MM.1S (cell line): ENCODE results near the gene CHCHD3.

Experiments
- DNase-seq: peaks from one replicate; pipeline ENCODE4 v3.0.0-alpha.2; 2015
- H2AFZ ChIP-seq: fragments of 300-600 bp; sonication (generic); 2 replicates; pipeline ENCODE4 v1.6.0; 2016; ENCODE audit warnings: antibody characterized with exemption, low read length
- H3F3A ChIP-seq: fragments of 300-600 bp; sonication (generic); 2 replicates; pipeline ENCODE4 v1.6.1; 2016; ENCODE audit warnings: mild to moderate bottlenecking, antibody characterized with exemption, low read length, moderate library complexity, mixed read lengths; ENCODE audit not compliant: insufficient read depth
- H3K27ac ChIP-seq: fragments of 300-600 bp; sonication (generic); 2 replicates; pipeline ENCODE4 v1.5.1; 2016; ENCODE audit warnings: mild to moderate bottlenecking, low read length
- H3K27me3 ChIP-seq: fragments of 300-600 bp; sonication (generic); replicated peaks from 2 replicates; pipeline ENCODE4 v1.6.0; 2016; ENCODE audit warnings: low read length; ENCODE audit not compliant: insufficient read depth
- H3K36me3 ChIP-seq: fragments of 300-600 bp; sonication (generic); replicated peaks from 2 replicates; pipeline ENCODE4 v1.6.1; 2016; ENCODE audit warnings: mild to moderate bottlenecking, low read length, mixed read lengths; ENCODE audit not compliant: insufficient read depth
- H3K4me1 ChIP-seq: fragments of 300-600 bp; sonication (generic); 2 replicates; pipeline ENCODE4 v1.6.1; 2016; ENCODE audit warnings: low read length, mixed read lengths
- H3K4me2 ChIP-seq: fragments of 300-600 bp; sonication (generic); 2 replicates; pipeline ENCODE4 v1.6.0; 2016; ENCODE audit warnings: low read depth, low read length
- H3K4me3 ChIP-seq: fragments of 300-600 bp; sonication (generic); 2 replicates; pipeline ENCODE4 v1.5.1; 2016; ENCODE audit warnings: low read length, mixed read lengths
- H3K79me2 ChIP-seq: fragments of 300-600 bp; sonication (generic); 2 replicates; pipeline ENCODE4 v1.6.1; 2016; ENCODE audit warnings: mixed run types, low read length, mixed read lengths
- H3K9ac ChIP-seq: fragments of 300-600 bp; sonication (generic); 2 replicates; pipeline ENCODE4 v1.6.1; 2016; ENCODE audit warnings: low read length, mixed read lengths
- H3K9me2 ChIP-seq: fragments of 300-600 bp; sonication (generic); replicated peaks from 2 replicates; pipeline ENCODE4 v1.6.1; 2016; ENCODE audit warnings: mild to moderate bottlenecking, low read length, mixed read lengths; ENCODE audit not compliant: insufficient read depth
- H3K9me3 ChIP-seq: fragments of 300-600 bp; sonication (generic); replicated peaks from 2 replicates; pipeline ENCODE4 v1.6.1; 2016; ENCODE audit warnings: mild to moderate bottlenecking, low read length, mixed read lengths; ENCODE audit not compliant: insufficient read depth
- H4K20me1 ChIP-seq: fragments of 300-600 bp; sonication (generic); 2 replicates; pipeline ENCODE4 v1.6.1; 2016; ENCODE audit warnings: mild to moderate bottlenecking, low read length, moderate library complexity, mixed read lengths; ENCODE audit not compliant: insufficient read depth
- CTCF ChIP-seq: fragments of 300-600 bp; sonication (generic); IDR thresholded peaks from 2 replicates; pipeline ENCODE4 v1.5.1; 2016; ENCODE audit warnings: antibody characterized with exemption, low read length, mixed read lengths
- EZH2 ChIP-seq: fragments of 300-600 bp; sonication (generic); optimal IDR thresholded peaks from 2 replicates; pipeline ENCODE3; 2017; ENCODE audit warnings: low read depth, mild to moderate bottlenecking, antibody characterized with exemption, low read length, mixed read lengths
- EZH2phosphoT487 ChIP-seq: fragments of 300-600 bp; sonication (generic); IDR thresholded peaks from 2 replicates; pipeline ENCODE4 v1.6.1; 2018; ENCODE audit warnings: antibody characterized with exemption, low read length

The CHCHD3 gene

GRCh38 chr7:132757783-132758182 lies 324.1 kb downstream of the CHCHD3 start:
- no peak overlapping the region for H3K27ac ChIP-seq
- H3F3A ChIP-seq: no peaks in the 10 kb centered on the region
- no peak overlapping the region for H3K9ac ChIP-seq
- H3K9me2 ChIP-seq: no peaks in the 10 kb centered on the region
- no peaks in the 10 kb centered on the region for H3K36me3 ChIP-seq
- no peak overlapping the region for H3K4me2 ChIP-seq
- no peak for TF ChIP-seq EZH2phosphoT487
- TF ChIP-seq EZH2: no peak
- no peak for TF ChIP-seq CTCF
- H3K4me1 ChIP-seq: no peaks in the 10 kb centered on the region
- no peaks in the 10 kb centered on the region for H3K27me3 ChIP-seq
- DNase-seq: no peak
- H3K79me2 ChIP-seq: no peaks in the 10 kb centered on the region
- H4K20me1 ChIP-seq: no peaks in the 10 kb centered on the region
- no peaks in the 10 kb centered on the region for H3K9me3 ChIP-seq
- no peak overlapping the region for H3K4me3 ChIP-seq
- H2AFZ ChIP-seq: no peak overlapping the region

DNA sequence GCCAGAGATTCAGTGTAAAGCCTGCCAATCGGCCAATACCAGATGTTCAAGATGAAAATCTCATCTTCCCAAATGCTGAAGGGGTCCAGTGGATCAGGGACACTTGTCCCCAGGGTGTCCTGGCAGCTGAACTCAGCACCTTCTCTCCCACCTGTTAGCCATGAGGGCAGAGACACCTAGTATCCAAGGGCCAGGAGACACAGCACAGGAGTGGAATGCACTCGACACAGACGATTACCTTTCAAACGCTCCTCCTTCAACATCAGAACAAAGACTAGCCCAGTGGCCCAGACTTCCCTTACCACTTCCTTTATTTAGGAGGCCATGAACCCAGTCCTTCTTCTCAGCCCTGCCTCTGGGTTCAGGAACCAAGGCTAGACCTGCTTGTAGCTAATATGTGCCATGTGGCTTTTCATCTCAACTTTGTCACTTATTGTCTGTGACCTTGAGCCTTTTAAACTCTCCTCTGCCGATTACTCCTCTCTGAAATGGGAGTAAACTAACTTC lies 325.4 kb downstream of the CHCHD3 start:
- H2AFZ ChIP-seq: no peak overlapping the region
- H3K4me1 ChIP-seq: no peaks in the 10 kb centered on the region
- TF ChIP-seq EZH2: no peak
- no peak for TF ChIP-seq EZH2phosphoT487
- no peak for TF ChIP-seq CTCF
- no peaks in the 10 kb centered on the region for H3K36me3 ChIP-seq
- H3K4me2 ChIP-seq: no peak overlapping the region
- no peak overlapping the region for H3K27ac ChIP-seq
- no peaks in the 10 kb centered on the region for H3K9me3 ChIP-seq
- no peak overlapping the region for H3K9ac ChIP-seq
- no peaks in the 10 kb centered on the region for H4K20me1 ChIP-seq
- H3K27me3 ChIP-seq: no peaks in the 10 kb centered on the region
- H3K4me3 ChIP-seq: no peak overlapping the region
- no peak for DNase-seq
- no peaks in the 10 kb centered on the region for H3K79me2 ChIP-seq
- no peaks in the 10 kb centered on the region for H3K9me2 ChIP-seq
- H3F3A ChIP-seq: no peaks in the 10 kb centered on the region

GRCh38 chr7:132755538-132756483 lies 326.1 kb downstream of the CHCHD3 start:
- Histone ChIP-seq H3K9me3 (no peaks in the 10 kb centered on the region), H3K4me2 (no peak overlapping the region), H3K9ac (no peak overlapping the region), H2AFZ (no peak overlapping the region), H3K27ac (no peak overlapping the region), H3F3A (no peaks in the 10 kb centered on the region), H4K20me1 (no peaks in the 10 kb centered on the region), H3K9me2 (no peaks in the 10 kb centered on the region), H3K4me1 (no peaks in the 10 kb centered on the region), H3K79me2 (no peaks in the 10 kb centered on the region), H3K4me3 (no peak overlapping the region), H3K36me3 (no peaks in the 10 kb centered on the region), H3K27me3 (no peaks in the 10 kb centered on the region)
- TF ChIP-seq EZH2: no peak
- TF ChIP-seq EZH2phosphoT487: no peak
- no peak for TF ChIP-seq CTCF
- no peak for DNase-seq
